Activated naive CD4-positive, alpha-beta T cell treated with anti-CD3 and anti-CD28 coated beads, Interleukin-2, amount 50 U/mL, for 24 hours (primary cell): Measurements from ENCODE around the gene NVL.
A peak's percentile ranks its signal among the peaks of the same experiment; 100 is the strongest.

Experiments used
- H3K27ac Mint-ChIP-seq: one replicate; pipeline ENCODE4 v1.8.0; 2021; ENCODE audit warnings: mild to moderate bottlenecking, mixed read lengths
- H3K27me3 Mint-ChIP-seq: one replicate; pipeline ENCODE4 v1.8.0; 2021; ENCODE audit warnings: mixed read lengths
- H3K36me3 Mint-ChIP-seq: one replicate; pipeline ENCODE4 v1.8.0; 2021; ENCODE audit warnings: mixed read lengths
- H3K4me1 Mint-ChIP-seq: one replicate; pipeline ENCODE4 v1.8.0; 2021; ENCODE audit warnings: mixed read lengths
- H3K4me3 Mint-ChIP-seq: one replicate; pipeline ENCODE4 v1.8.0; 2021; ENCODE audit warnings: mild to moderate bottlenecking, mixed read lengths
- H3K9me3 Mint-ChIP-seq: one replicate; pipeline ENCODE4 v1.8.0; 2021; ENCODE audit warnings: mixed read lengths

NVL gene

GRCh38 chr1:224182057-224182865, 147.7 kb downstream of the NVL start:
- peaks cover 2% of the 10 kb centered on the region for H3K36me3 Mint-ChIP-seq
- H3K4me3 Mint-ChIP-seq: peak overlapping the region; percentile 82
- H3K27me3 Mint-ChIP-seq: no peaks in the 10 kb centered on the region
- H3K4me1 Mint-ChIP-seq: peaks cover 47% of the 10 kb centered on the region
- peak overlapping the region; percentile 86 for H3K27ac Mint-ChIP-seq
- H3K9me3 Mint-ChIP-seq: no peaks in the 10 kb centered on the region

GRCh38 chr1:224181453-224181810, 148.5 kb downstream of the NVL start:
- Mint-ChIP-seq H3K27me3 (no peaks in the 10 kb centered on the region), H3K4me3 (peak overlapping the region; percentile 82), H3K4me1 (peaks cover 41% of the 10 kb centered on the region), H3K9me3 (no peaks in the 10 kb centered on the region), H3K27ac (peak overlapping the region; percentile 86), H3K36me3 (no peaks in the 10 kb centered on the region)

- H3K27ac Mint-ChIP-seq: peak overlapping the region; percentile 59
- H3K4me3 Mint-ChIP-seq: peak overlapping the region; percentile 15
- no peaks in the 10 kb centered on the region for H3K9me3 Mint-ChIP-seq
- H3K4me1 Mint-ChIP-seq: peaks cover 36% of the 10 kb centered on the region
- no peaks in the 10 kb centered on the region for H3K27me3 Mint-ChIP-seq
- no peaks in the 10 kb centered on the region for H3K36me3 Mint-ChIP-seq
Observed at GRCh38 chr1:224180783-224181452, 149.1 kb downstream of the NVL start.

- no peaks in the 10 kb centered on the region for H3K9me3 Mint-ChIP-seq
- no peaks in the 10 kb centered on the region for H3K27me3 Mint-ChIP-seq
Observed at GRCh38 chr1:224178894-224179293, 151.1 kb downstream of the NVL start.

GRCh38 chr1:224177356-224177999, 152.5 kb downstream of the NVL start:
- H3K4me1 Mint-ChIP-seq: peaks cover 18% of the 10 kb centered on the region
- no peak overlapping the region for H3K4me3 Mint-ChIP-seq
- no peaks in the 10 kb centered on the region for H3K27me3 Mint-ChIP-seq
- H3K27ac Mint-ChIP-seq: no peak overlapping the region
- no peaks in the 10 kb centered on the region for H3K9me3 Mint-ChIP-seq
- no peaks in the 10 kb centered on the region for H3K36me3 Mint-ChIP-seq

More at GRCh38 chr1:224178894-224179293, 151.1 kb downstream of the NVL start:
- H3K4me1 Mint-ChIP-seq: peaks cover 19% of the 10 kb centered on the region
- no peaks in the 10 kb centered on the region for H3K36me3 Mint-ChIP-seq
- H3K27ac Mint-ChIP-seq: peak overlapping the region; percentile 35
- no peak overlapping the region for H3K4me3 Mint-ChIP-seq
